GM20000 (cell line): ENCODE measurements around the gene SCUBE1.

ENCODE experiments used
- DNase-seq: peaks from one replicate; pipeline ENCODE4 v3.0.0; 2012; ENCODE audit warnings: low spot score
- CTCF ChIP-seq: IDR thresholded peaks from 2 replicates; pipeline ENCODE4 v1.5.1; 2012; ENCODE audit warnings: mild to moderate bottlenecking, control low read depth; ENCODE audit errors: extremely low read depth, missing control alignments

SCUBE1 gene

GRCh38 chr22:43166132-43166930 lies 176.8 kb downstream of the SCUBE1 start:
- no peak for DNase-seq
- no peak for TF ChIP-seq CTCF

- no peak for TF ChIP-seq CTCF
These were observed 178.5 kb downstream of the SCUBE1 start for GRCh38 chr22:43164636-43165035.

GRCh38 chr22:43163241-43163795 lies 179.9 kb downstream of the SCUBE1 start:
- DNase-seq = no peak
- no peak for TF ChIP-seq CTCF

More at GRCh38 chr22:43164636-43165035, 178.5 kb downstream of the SCUBE1 start:
- no peak for DNase-seq

- no peak for DNase-seq
- TF ChIP-seq CTCF = no peak
These were observed 180.6 kb downstream of the SCUBE1 start for GRCh38 chr22:43162412-43163150.

GRCh38 chr22:43160497-43161126 lies 182.6 kb downstream of the SCUBE1 start:
- no peak for DNase-seq
- TF ChIP-seq CTCF = no peak

- peak; percentile 28 for TF ChIP-seq CTCF
- no peak for DNase-seq
These were observed 183.5 kb downstream of the SCUBE1 start for GRCh38 chr22:43159484-43160178.
